Muscle layer of colon (tissue), 2 donors: ENCODE measurements around the gene SUSD1.

Experiments
- H3K27ac ChIP-seq: one replicate; pipeline ENCODE4 v1.7.0; 2013; ENCODE audit warnings: low read depth, mild to moderate bottlenecking, low read length, moderate library complexity
- H3K27me3 ChIP-seq, 2 donors: one replicate each; pipeline ENCODE4 v1.7.0; 2013; ENCODE audit warnings: low read length in 2 of 2, mild to moderate bottlenecking in 2 of 2; ENCODE audit not compliant: insufficient read depth in 2 of 2, control insufficient read depth in 1 of 2
- H3K36me3 ChIP-seq: one replicate; pipeline ENCODE4 v1.7.0; 2013; ENCODE audit warnings: mild to moderate bottlenecking, low read length; ENCODE audit not compliant: insufficient read depth
- H3K4me1 ChIP-seq: one replicate; pipeline ENCODE4 v1.7.0; 2013; ENCODE audit warnings: mild to moderate bottlenecking, low read length; ENCODE audit not compliant: insufficient read depth
- H3K4me3 ChIP-seq, 2 donors: one replicate each; pipeline ENCODE4 v1.7.0; 2013; ENCODE audit warnings: low read length in 2 of 2, low read depth in 1 of 2, mild to moderate bottlenecking in 1 of 2, moderate library complexity in 1 of 2
- H3K9ac ChIP-seq: one replicate; pipeline ENCODE4 v1.7.0; 2013; ENCODE audit warnings: low read length
- H3K9me3 ChIP-seq: one replicate; pipeline ENCODE4 v1.7.0; 2013; ENCODE audit warnings: mild to moderate bottlenecking, low read length
- donor health status: abdominal sarcoma.
- donor health status: Adenocarcinoma of cecum.

The SUSD1 gene

DNA sequence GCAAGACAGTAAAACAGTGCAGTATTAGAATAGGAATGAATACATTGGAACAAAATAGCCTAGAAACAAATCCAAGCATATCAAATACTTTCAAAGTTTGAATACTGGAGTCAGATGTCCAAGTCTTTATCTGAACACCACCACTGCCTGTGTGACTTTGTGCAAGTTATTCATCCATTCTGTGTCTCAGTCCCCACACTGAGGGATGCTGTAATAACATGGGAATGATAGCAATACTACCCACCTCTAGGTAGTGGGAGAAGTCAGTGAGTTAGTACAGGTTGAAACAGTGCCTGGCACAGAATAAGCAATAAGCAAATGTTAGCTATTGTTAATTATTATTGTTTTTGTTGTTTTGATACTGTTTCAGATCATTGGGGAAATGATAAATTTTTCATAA lies 130.9 kb downstream of the SUSD1 start:
- no peak overlapping the region for H3K4me3 ChIP-seq
- H3K36me3 ChIP-seq, result no peaks in the 10 kb centered on the region
- peaks cover 8% of the 10 kb centered on the region for H3K4me1 ChIP-seq
- H3K9ac ChIP-seq, result no peak overlapping the region
- no peak overlapping the region for H3K27ac ChIP-seq
- H3K27me3 ChIP-seq, result no peaks in the 10 kb centered on the region
- no peaks in the 10 kb centered on the region for H3K9me3 ChIP-seq

DNA sequence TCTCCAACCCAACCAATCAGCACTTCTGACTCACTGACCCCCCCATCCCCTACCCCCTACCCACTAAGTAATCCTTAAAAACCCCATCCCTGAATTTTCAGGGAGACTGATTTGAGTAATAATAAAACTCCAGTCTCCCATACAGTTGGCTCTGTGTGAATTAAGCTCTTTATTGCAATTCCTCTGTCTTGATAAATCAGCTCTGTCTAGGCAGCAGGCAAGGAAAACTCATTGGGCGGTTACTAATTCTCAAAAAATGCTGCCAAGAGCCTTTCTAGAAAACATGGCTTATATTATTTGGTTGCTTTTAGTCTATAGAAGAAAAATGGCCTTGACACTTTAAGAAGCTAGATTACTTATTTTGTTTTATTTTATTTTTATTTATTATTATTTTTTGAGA lies 131.7 kb downstream of the SUSD1 start:
- no peaks in the 10 kb centered on the region for H3K36me3 ChIP-seq
- H3K4me3 ChIP-seq, result no peak overlapping the region
- H3K9ac ChIP-seq, result no peak overlapping the region
- H3K27me3 ChIP-seq, result no peaks in the 10 kb centered on the region
- no peaks in the 10 kb centered on the region for H3K9me3 ChIP-seq
- H3K4me1 ChIP-seq, result peaks cover under 1% of the 10 kb centered on the region
- H3K27ac ChIP-seq, result no peak overlapping the region

DNA sequence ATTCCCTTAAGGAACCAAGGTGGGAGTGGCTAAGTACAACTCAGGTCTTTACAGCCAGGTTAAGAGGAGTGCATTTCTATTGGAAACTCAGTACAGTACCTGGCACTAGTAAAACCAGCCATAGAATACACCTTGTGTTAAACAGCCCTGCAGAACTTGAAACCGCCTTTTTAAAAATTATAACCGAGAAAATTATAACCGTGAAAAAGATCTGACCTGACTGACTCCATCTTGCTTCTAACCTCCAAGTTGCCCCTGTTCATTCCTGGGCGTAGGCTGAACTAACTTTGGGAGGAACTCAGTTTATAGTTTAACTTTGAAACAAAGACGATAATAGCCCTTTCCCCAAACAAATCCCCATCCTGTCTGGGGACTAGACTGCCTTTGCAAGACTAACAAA lies 132.3 kb downstream of the SUSD1 start:
- H3K4me1 ChIP-seq, result no peaks in the 10 kb centered on the region
- H3K27ac ChIP-seq, result no peak overlapping the region
- no peaks in the 10 kb centered on the region for H3K27me3 ChIP-seq
- H3K4me3 ChIP-seq, result no peak overlapping the region
- no peaks in the 10 kb centered on the region for H3K36me3 ChIP-seq
- H3K9me3 ChIP-seq, result no peaks in the 10 kb centered on the region
- H3K9ac ChIP-seq, result no peak overlapping the region

DNA sequence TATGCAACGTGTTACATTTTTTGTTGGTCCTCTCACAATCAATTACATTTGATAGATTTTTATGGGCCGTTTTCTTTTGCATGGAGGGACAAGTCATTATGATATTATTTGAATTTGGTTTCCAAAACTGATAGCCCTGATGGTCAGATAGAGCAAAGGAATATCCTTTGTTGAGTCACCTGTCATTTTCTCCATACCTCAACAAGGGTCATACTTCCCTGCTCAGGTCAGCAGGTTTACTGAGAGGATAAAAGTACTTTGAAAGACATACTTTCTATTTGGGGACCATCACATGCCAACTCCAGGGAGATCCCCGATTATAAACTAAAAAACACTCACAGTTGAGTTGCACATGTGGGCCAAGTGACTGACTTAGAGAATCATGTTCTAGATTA lies 132.9 kb downstream of the SUSD1 start:
- no peak overlapping the region for H3K9ac ChIP-seq
- no peaks in the 10 kb centered on the region for H3K27me3 ChIP-seq
- H3K4me3 ChIP-seq, result no peak overlapping the region
- H3K4me1 ChIP-seq, result peaks cover 3% of the 10 kb centered on the region
- no peak overlapping the region for H3K27ac ChIP-seq
- H3K9me3 ChIP-seq, result no peaks in the 10 kb centered on the region
- no peaks in the 10 kb centered on the region for H3K36me3 ChIP-seq

DNA sequence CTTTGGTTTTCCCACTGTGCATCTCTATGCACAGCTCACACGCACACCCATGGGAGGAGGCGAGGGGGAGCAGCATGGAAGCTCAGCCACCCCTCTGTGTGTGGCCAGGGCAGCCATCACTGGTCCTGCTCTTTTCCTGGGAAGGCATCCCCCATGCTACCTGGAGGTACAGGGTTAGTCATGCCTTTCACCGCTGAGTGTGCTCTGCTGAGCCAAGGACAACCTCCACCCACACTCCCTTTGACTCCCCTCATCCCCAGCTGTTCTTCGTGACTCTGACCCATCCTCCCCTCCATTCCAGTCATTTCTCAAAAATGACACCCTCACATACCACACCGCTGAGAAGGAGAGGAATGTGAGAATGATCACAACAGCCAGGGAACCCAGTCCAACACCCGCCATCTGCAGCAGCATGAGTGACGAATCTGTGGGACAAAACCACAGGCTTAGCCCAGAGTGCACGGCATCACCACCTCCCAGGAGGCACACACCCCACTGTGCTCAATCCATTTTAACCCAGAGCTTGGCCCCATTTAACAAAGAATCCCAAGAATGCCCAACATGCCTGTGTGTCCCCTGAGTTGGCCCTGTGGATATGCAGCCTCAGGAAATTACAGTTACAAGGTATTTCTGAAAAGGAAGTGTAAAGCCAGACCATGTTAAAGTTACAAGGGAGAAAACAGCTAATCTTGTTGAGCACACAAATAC lies 133.4 kb downstream of the SUSD1 start:
- H3K9ac ChIP-seq, result no peak overlapping the region
- H3K9me3 ChIP-seq, result no peaks in the 10 kb centered on the region
- H3K27ac ChIP-seq, result no peak overlapping the region
- no peaks in the 10 kb centered on the region for H3K27me3 ChIP-seq
- H3K36me3 ChIP-seq, result no peaks in the 10 kb centered on the region
- peaks cover 4% of the 10 kb centered on the region for H3K4me1 ChIP-seq
- H3K4me3 ChIP-seq, result no peak overlapping the region

DNA sequence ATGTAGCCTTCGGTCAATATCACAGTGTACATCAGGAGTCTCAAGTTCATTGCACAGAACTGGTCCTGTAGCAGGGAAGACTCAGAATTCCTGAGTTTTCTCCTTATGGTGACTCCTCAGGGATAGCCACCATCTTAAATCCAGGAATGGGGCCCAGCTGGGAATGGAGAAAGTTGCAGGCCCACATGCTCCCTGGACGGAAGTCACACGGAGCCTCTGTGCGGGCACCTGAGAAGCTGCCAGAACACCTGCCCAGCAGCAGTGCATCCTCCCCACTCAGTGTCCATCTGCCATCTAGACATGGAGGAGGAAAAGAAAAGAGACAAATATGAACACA lies 133.9 kb downstream of the SUSD1 start:
- no peak overlapping the region for H3K9ac ChIP-seq
- no peaks in the 10 kb centered on the region for H3K9me3 ChIP-seq
- no peaks in the 10 kb centered on the region for H3K27me3 ChIP-seq
- H3K27ac ChIP-seq, result no peak overlapping the region
- no peaks in the 10 kb centered on the region for H3K36me3 ChIP-seq
- H3K4me1 ChIP-seq, result peaks cover 4% of the 10 kb centered on the region
- H3K4me3 ChIP-seq, result no peak overlapping the region

DNA sequence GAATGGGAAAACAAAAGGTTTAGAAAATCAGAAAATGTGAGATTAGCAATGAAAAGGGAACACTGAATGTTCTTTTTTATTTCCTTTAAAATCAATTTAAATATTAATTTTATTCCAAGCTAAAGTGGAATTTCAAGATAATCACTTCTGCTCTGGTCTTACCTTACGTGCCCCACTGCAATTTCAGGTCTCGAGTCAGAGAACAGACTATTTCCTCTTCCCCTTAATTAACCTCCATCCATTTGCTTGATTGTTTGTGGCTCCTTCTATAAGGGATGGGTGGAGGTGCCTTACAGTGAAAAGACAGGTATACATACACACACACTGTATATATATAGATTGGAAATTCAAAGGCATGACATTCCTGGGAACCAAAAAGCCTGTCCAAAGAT lies 137.1 kb downstream of the SUSD1 start:
- Histone ChIP-seq H3K36me3 (no peaks in the 10 kb centered on the region), H3K27me3 (no peaks in the 10 kb centered on the region), H3K27ac (no peak overlapping the region), H3K4me3 (no peak overlapping the region), H3K4me1 (peaks cover 4% of the 10 kb centered on the region), H3K9me3 (no peaks in the 10 kb centered on the region), H3K9ac (no peak overlapping the region)

DNA sequence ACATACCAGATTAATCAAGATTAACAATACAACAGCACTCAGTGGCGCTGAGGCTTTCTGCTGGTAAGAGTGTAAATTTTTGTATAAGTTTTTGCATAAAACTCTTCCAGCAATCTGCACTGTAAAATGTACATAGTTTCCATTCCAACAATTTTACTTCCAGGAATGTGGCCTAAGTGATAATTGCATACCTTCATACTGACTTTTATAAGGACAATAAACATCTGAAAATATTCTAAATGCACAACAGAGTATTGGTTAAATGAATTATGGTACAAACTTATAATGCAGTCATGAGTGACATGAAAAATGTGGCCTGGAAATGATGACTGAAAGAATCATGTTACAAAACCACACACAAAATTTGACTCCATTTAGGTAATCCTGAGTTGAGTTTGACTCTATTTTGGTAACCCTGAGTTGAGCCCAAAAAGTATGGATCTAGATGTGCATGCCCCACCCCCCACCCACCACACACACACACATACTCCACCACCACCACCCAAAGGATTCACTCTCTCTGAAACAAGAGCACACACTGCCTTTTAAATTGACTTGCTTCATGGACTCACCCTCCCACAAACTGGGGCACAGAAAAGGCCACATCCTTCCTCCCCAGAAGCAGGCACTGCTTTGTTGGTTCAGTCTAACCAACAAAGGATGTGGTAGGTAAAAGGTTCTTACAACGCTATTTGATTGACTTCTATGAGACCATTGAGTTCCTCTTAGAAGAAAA lies 137.6 kb downstream of the SUSD1 start:
- Histone ChIP-seq H3K27me3 (no peaks in the 10 kb centered on the region), H3K36me3 (no peaks in the 10 kb centered on the region), H3K4me1 (peaks cover 4% of the 10 kb centered on the region), H3K27ac (no peak overlapping the region), H3K9ac (no peak overlapping the region), H3K4me3 (no peak overlapping the region), H3K9me3 (no peaks in the 10 kb centered on the region)

DNA sequence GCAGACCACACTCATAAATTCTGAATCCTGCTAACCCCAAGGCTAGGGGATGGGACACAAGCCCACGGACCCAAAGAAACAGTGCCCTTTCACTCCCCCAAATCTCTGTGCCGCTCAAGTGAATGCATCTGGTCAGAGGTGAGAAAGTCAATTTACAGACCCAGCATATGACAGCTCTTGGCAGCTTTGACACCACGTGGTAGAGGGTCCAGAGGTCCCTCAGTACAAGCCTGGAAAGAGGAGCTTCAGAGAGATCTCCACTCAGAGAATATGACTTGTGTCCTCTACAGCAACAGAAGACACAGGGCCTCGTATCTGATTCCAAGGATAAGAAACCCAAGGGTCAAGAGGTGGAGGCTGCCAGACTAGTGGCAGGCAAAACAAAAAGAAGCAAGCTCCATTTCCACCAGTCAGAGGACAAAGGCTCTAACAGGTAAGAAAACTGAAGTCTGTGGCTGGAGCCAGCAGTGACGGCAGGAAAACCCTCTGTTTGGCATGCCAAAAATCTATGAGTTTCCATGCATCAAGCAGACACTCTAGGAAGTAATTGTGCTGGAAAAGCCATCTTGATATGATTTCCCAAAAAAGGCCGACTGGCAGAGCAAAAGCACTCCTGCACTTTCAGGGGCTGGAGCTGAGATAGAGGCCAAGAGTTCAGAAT lies 139.8 kb downstream of the SUSD1 start:
- Histone ChIP-seq H3K9me3 (no peaks in the 10 kb centered on the region), H3K27ac (no peak overlapping the region), H3K4me1 (peaks cover 4% of the 10 kb centered on the region), H3K4me3 (no peak overlapping the region), H3K9ac (no peak overlapping the region), H3K36me3 (no peaks in the 10 kb centered on the region), H3K27me3 (no peaks in the 10 kb centered on the region)

DNA sequence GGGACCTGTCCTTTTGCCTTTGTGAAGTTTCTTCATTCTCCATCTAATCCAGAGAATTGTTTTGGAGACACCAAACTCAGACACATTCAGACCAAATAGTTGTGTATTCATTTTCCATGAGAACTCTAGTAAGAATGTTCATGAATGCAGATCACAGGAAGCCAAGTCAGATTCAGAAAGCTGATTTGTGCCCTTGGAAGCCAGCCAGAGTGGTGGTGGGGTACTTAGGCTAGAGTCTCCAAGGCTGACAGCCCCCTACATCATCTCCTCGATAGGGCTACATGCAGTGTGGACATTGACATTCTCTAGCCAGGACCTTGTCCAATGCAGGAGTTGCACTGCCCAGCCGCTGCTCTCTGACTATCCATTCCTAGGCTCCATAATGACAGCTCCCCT lies 140.9 kb downstream of the SUSD1 start:
- Histone ChIP-seq H3K9me3 (no peaks in the 10 kb centered on the region), H3K9ac (no peak overlapping the region), H3K4me3 (no peak overlapping the region), H3K36me3 (no peaks in the 10 kb centered on the region), H3K4me1 (peaks cover 12% of the 10 kb centered on the region), H3K27me3 (no peaks in the 10 kb centered on the region), H3K27ac (no peak overlapping the region)

DNA sequence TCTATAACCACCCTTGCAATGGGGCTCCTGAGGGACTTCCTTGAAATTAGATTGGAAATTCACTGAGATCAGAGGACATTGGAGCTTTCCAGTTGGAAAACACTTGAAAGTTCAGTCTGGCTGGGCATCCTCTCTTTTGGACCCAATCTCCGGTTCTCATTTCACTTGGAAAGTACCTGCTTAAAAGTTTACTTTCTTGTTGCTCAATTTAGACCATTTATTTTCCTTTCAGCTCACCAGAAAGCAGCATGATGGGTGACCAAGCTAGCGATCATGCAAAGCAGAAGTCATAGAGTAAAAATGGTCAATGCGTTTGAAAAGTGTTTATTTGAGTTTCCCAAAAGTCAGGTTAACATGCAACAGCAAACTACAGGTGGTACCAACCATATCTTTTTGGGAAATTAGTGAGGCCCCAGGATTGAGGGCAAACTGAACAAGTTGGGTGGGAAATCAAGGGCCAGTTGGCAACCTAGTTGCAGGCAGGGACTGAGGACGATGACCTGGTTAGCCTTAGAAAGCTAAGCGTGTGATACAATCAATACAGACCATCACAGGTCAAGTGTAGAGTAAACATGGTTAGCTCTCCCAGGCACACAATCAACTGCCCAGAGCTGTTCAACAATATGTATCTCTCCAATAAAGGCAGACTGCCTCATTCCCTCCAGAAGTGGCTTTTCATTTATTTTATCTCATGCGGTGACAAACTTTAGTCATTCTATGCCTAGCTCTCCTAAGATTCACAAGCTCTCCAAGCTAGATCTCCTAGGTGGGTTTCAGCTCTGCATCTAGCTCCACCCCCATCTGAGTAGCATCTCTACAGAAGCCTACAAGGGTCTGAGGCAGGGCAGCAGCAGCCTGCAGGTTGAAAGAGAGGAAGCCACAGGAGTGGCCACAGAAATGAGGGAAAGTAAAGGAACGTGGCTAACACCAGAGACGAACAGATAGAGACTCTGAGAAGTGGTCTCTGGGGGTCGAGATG lies 141.6 kb downstream of the SUSD1 start:
- no peak overlapping the region for H3K27ac ChIP-seq
- no peak overlapping the region for H3K4me3 ChIP-seq
- no peaks in the 10 kb centered on the region for H3K9me3 ChIP-seq
- H3K27me3 ChIP-seq, result no peaks in the 10 kb centered on the region
- peaks cover 12% of the 10 kb centered on the region for H3K4me1 ChIP-seq
- no peak overlapping the region for H3K9ac ChIP-seq
- H3K36me3 ChIP-seq, result no peaks in the 10 kb centered on the region
